Stimulated activated CD8-positive, alpha-beta memory T cell treated with anti-CD3 and anti-CD28 coated beads, Interleukin-2, amount 100 ng/mL, for 48 hours (primary cell): ENCODE results near the gene TNS3.

Experiments
- DNase-seq, 2 donors: peaks; one replicate each; pipeline ENCODE4 v3.0.0-alpha.2; 2020; ENCODE audit warnings: low read depth in 2 of 2

Gene TNS3

DNA sequence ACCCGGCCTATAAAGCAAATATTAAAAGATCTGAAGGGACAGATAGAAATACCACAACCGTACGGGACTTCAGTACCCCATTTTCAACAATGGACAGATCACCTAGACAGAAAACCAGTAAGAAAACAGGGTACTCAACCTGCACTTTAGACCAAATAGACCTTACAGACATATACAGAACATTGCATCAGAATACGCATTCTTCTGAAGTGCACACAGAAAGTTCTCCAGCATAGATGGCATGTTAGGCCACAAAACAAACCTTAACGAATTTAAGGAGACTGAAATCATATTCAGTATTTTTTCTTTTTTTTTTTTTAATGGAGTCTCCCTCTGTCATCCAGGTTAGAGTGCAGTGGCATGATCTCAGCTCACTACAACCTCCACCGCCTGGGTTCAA lies 151.5 kb downstream of the TNS3 start:
- no peak for DNase-seq

DNA sequence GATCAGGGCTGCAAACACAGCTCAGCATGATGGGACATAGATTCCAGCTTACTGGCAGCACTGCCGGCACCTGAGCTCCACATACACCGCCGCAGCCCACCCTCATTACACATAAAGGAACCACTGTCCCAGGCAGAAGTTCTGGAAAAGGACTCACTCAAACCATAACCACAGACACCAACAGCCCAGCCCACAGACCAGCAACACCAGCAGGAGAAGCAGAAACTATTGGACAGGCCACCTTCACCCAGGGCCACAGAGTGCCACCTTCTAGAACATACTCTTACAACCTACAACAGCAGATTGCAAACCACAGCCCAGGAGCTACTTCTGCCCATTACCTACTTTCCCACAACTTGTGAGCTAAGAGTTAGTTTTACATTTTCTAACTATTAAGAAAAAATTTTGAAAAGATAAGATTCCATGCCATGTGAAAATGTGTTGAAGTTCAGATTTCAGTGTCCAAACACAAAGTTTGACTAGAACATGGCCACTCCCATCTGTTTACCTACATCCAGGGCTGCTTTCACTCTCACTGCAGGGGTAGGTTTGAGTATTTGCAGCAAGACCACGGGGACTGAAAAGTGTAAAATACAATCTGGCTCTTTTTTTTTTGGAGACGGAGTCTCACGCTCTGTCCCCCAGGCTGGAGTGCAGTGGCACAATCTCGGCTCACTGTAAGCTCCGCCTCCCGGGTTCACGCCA lies 153.0 kb downstream of the TNS3 start:
- DNase-seq = no peak

DNA sequence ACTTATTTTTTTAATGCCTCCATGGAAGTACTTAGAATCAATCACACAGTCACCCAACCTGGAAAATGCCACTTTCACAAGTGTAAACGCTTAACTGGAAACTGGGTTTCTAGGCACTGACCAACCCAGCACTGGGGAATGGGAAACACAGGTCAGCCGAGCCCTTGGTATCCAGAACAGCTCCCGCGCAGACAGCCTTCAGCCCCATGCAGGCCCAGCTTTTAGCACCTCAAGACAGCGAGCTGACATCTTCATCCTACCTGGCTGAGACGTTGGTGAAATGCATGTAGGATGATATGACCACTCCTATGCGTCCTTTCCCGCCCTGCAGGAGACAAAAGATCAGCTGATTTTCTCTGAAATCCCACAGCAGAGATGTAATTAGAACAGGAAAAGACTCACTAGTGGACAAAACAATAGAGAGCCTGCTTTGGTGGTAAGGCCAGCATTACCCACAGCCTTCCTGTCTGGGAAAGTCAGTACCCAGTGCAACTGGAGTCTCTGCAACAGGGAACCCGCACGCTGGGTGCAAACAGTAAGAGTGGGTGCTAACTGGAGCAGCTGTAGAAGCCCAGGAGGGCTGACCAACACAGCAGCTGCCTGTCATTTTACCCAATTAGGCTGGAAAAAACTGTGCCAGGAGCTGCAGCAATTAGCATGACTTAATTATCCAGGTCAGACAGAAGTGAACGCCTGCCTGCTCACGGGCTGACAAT lies 153.7 kb downstream of the TNS3 start:
- DNase-seq = no peak

DNA sequence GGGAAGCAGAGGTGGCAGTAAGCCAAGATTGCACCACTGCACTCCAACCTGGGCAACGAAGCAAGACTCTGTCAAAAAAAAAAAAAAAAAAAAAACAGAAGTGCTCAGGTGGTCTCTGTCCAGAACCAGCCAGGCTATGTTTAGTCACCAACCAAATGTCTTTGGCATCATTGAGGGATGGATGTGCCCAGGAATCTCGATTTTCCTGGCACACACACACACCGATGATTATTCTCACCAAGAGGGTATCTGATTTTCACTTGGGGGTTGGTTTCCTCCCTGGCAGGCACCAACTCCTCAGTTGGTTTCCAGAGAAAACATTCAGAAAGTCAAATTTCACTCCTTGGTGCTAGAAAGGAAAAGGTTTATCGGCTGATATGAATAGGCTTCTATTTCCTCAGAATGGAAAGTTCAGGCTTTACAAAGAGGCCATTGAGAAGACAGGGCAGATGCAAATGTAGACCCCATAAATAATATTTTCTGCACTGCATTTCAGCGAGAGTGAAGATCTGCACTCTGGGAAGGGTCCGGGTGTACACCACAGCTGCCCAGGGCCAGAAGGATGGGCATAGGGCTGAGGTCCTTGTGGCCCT lies 154.8 kb downstream of the TNS3 start:
- no peak for DNase-seq

GRCh38 chr7:47424523-47424922 lies 157.4 kb downstream of the TNS3 start:
- DNase-seq = no peak

DNA sequence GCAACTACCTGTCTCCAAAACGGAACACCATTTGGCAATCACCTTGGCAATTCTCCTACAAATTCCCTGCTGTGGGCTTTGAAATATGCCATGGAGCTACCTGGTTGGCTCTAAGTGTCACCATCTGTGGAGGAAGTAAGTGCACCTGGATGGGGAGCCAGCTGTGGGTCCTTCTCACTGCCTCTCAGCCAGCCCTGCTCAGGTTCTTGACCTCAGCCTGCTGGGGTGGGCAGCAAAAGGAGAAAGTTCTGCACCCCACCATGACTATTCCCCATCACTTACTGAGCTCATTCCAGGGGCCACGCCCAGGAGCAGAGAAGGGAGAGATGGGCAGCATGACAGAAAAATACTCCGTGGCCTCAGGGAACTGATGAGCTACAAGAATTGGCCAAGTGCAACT lies 158.7 kb downstream of the TNS3 start:
- DNase-seq = no peak

GRCh38 chr7:47422611-47423010 lies 159.3 kb downstream of the TNS3 start:
- DNase-seq = no peak

DNA sequence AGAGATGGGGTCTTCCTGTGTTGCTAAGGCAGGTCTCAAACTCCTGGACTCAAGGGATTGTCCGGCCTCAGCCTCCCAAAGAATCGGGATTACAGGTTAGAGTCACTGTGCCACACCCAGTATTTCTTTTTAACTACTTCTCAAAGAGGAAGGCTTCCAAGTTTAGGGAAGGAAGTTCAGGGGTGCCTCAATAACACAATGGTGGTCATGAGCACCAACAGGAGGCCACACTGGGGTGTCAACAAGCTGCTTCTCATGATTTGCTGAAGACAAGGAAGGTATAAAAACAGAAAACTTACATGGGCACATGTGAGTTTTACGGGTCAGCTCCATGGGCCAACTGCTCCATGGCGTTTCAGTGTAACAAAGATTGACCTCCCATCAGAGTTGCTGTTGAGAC lies 160.5 kb downstream of the TNS3 start:
- no peak for DNase-seq

GRCh38 chr7:47420122-47420780 lies 161.7 kb downstream of the TNS3 start:
- DNase-seq = no peak

GRCh38 chr7:47419471-47419870 lies 162.4 kb downstream of the TNS3 start:
- no peak for DNase-seq

- DNase-seq = no peak
Measured at GRCh38 chr7:47418601-47419309, 163.2 kb downstream of the TNS3 start.

DNA sequence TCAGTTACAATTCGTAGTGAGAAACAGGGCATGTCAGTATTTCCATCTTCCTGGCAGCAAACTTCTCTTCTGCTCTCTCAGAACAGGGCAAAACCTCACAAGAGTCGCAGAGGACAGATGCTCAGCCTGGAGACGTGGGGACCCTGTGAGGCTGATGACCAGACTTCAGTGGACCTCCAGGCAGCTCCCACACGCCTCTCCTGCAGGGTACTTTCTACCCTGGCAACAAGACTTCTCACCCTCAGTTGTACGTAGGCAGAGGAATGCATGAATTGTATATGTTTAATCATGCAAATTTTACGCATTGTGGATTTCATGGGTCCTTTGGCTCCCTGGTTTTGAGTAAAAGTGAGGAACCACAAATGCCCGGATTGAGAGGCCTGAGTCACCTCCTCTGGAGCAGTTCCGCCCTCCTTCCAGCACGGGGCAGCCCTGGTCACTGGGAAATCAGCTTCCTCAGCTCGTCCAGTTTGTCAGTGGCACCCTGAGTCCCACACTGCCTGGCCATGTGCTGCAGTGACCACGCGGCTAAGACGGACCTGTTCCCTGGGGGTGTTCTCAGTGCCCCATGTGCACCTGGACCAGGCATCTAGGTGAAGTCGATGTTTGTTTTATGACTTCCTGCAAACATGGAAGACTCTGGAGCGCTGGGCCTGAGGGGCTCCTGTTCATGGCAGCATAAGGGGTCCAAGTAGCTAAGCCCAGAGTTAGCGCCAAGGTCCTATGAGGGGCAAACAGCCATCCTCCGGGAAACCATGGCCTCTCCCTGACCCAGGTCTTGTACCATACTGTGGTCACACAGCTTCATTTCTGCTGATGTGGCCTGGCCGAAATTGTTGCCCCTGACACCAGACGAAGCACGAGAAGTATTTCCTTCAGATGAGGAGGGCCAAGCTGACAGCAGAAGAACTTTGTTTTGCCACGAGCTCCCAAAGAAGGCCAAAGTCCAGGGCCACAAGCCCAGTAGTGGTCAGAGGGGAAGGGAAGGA lies 165.1 kb downstream of the TNS3 start:
- no peak for DNase-seq

GRCh38 chr7:47415318-47416212 lies 166.3 kb downstream of the TNS3 start:
- no peak for DNase-seq

GRCh38 chr7:47414342-47415317 lies 167.3 kb downstream of the TNS3 start:
- DNase-seq = no peak

DNA sequence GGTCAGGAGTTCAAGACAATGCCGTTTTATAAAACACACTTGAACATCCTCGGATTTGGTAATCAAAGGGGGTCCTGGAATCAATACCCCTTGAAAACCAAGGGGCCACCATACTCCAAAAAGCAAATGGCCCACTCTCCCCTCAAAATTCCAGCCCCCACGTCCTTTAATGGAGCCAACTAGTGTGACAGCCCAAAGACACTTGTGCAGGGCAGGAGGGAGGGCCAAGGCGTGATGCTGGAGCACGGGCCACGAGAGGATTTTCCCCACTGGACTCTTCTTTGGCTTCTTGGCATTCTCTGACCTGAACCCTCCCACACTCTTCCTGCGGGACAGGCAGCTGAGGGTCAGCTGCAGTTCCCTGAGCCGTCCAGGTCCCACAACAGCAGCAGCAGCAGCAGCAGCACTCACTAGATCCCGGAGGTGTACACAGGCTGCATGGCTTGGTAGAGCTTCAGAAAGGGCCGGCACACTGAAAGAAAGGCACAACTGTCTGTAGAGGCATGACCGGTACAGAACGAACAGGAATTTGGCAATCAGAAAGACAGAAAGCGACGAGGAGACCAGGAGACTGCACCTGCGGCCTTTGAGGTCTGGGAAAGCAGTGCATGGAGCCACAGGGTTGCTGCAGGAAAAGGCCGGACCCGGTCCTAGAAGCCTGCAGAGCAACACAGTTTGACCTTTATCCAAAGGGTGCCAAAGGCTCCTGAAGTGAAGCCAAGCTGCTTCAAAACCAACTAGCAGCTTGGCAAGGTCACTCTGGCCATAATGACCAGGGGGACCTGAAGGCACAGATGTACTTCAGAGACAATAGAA lies 168.2 kb downstream of the TNS3 start:
- DNase-seq = no peak

GRCh38 chr7:47411901-47412300 lies 170.0 kb downstream of the TNS3 start:
- DNase-seq = no peak

- no peak for DNase-seq
Measured at GRCh38 chr7:47411281-47411869, 170.5 kb downstream of the TNS3 start.
